GM19467 (cell line): ENCODE measurements around the gene ISYNA1.
"Not testable (repeated sequence)": the region's sequence is repeated elsewhere in the genome, so short reads cannot be mapped to it uniquely, and the experiment has no call there.

ENCODE experiments used
- ATAC-seq: cut with Tn5 transposase; IDR thresholded peaks from one replicate; pipeline ENCODE4 v1.9.1; 2021; ENCODE audit warnings: mild to moderate bottlenecking, moderate library complexity; ENCODE audit not compliant: unreplicated experiment

The ISYNA1 gene

DNA sequence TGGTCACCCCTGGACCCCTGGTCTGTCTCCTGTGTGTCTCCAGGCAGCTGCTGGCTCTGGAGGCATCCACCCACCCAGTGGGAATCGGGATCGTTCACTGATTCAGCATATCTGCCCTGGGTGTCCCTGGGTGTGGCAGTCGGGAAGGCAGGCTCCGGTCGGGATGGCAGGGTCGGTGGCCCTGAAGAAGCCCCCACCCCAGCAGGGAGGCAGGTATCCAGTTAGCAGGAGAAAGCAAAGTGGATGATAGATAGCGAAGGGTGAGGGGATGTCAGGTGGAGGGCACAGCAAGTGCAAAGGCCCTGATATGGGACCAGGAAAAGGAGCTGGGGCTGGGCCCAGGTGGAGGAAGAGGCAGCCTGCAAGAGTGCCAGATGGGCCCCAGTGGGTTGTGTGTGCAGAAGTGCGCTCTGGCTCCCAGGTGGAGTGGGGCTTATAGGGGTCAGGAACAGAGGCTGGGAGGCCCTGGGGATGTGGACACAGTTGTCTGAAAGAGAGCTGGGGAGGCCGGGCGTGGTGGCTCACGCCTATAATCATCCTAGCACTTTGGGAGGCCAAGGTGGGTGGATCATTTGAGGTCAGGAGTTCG is 16.5 kb downstream of the ISYNA1 start:
- no peak for ATAC-seq

DNA sequence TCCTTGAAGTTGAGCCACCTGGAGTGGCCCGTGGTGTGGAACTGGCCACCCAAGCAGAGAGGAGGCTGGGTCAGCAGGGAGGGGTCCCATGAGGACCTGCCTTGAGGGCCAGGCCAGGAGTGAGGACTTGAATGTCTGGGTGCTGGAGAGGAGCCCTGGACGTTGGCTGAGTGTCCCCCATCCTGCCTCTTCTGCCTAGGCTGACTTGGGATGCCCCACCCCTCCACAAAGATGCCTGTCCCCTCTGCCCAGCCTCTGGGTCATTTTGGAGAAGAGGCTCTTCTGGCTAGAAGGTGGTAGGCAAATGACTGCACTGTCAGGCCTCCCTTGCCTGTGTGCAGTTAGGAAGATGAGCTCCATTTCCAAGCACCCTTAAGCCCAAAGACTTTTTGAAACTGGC is 17.0 kb downstream of the ISYNA1 start:
- ATAC-seq = no peak

DNA sequence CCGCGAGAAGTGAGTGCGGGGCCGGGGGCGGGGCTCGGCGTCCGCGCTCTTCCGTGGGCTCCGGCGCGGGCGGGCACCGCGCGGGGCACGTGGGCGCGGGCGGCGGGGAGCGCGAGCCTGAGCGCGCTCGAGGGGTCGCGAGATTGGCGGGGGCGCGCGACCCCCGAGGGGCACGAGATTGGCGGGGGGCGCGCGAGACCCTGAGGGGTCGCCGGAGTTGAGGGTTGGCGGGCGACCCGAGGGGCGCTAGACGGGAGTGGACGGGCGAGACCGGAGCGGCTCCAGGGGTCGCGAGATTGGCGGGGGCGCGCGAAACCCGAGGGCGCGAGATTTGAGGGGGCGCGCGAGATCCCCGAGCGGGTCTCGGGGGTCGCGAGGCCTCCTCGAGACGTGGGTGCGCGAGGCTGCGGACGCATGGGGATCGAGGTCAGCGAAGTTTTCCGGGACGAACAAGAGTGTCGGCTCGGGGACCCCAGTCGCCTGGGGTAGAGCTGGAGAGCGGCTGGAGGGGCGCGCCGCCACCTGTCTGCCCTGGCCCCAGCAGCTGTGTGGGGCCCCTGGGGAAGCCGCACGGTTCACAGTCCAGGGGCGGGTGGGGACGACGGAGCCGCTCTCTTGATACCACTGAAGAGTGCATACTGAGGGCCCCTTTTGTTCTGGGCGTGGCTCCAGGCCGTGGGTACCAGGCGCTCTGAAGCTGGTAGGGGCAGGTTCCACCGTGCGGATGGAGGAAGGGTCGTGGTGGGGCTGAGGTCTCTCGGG is 18.1 kb downstream of the ISYNA1 start:
- ATAC-seq = no peak

DNA sequence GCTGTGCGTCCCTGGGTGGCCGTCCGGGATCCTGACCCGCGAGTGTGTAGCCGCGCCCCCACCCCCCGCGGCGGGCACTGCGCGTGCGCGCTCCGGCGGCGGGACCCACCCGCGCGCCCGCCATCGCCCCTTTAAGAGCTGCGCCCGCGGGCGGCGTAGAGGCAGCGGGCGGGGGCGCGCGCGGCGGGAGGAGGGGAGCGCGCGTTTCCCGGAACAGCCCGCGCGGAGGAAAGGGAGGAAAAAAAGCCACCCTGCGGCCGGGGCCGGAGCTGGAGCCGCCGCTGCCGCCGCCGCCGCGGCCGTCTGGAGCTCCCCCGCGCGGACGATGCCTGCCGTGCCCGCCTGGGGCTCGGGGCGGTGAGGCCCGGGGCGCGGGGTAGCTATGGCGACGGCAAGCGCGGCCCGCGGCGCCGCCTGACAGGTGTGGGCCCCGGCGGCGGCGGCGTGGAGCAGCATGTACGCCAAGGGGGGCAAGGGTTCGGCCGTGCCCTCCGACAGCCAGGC is 18.7 kb downstream of the ISYNA1 start, which contains the start of gene SSBP4:
SSBP4 (plus strand) TSS at position 204 of the 504 bp plus-strand sequence; CDS start at position 455, 251 bp downstream.
- no peak for ATAC-seq

DNA sequence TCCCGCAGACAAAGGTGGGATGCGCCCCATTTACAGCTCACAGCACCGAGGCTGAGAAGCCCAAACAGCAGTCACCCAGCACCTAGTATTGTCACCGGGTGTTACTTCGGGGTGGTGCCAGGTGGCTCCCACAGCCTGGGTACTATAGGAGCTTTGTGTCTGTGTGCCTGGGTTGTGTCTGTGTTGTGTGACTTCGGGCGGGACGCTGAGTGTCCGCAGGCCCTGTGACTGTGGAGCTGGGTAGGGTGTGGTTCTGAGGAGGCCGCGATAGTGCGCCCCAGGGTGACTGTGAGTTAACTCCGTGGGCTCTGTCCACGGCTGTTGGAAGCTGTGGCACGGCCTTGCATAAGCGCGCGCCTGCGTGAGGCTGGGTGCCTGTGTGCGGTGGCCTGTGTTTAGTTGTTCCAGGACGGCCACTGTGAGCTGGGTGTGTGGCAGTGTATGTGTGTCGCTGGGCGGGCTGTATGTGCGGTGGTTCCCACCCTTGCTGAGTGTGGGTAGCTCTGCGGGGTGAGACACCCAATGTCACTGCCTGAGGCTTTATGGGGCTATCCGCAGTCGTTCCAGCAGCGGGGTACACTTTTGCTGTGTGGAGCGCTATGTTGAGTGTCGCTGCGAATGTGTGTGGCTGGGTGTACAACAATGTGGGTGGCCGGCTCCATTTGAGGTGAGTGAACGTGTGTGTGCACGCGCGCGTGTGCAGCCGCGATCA is 19.3 kb downstream of the ISYNA1 start:
- ATAC-seq = no peak

DNA sequence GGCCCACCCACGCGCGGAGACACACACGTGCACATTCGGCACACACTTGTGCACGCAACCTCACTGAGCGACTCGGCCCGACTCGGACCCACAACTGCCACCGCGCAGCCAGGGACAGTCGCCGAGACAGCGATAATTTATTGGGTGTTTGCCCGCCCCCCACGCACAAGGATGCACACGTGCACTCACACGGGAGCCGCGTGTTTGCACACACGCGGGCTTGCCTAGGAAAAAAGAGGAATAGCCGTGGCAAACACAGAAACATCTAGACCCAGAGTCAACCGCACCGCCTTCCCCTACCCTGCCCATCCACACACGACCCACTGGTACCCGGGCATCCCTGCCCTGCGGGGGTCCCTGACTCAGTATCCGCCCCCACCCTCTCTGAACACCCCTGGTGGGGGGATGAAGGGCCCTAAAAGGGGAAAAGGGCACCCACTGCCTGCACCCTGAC is 19.9 kb downstream of the ISYNA1 start:
- no peak for ATAC-seq

DNA sequence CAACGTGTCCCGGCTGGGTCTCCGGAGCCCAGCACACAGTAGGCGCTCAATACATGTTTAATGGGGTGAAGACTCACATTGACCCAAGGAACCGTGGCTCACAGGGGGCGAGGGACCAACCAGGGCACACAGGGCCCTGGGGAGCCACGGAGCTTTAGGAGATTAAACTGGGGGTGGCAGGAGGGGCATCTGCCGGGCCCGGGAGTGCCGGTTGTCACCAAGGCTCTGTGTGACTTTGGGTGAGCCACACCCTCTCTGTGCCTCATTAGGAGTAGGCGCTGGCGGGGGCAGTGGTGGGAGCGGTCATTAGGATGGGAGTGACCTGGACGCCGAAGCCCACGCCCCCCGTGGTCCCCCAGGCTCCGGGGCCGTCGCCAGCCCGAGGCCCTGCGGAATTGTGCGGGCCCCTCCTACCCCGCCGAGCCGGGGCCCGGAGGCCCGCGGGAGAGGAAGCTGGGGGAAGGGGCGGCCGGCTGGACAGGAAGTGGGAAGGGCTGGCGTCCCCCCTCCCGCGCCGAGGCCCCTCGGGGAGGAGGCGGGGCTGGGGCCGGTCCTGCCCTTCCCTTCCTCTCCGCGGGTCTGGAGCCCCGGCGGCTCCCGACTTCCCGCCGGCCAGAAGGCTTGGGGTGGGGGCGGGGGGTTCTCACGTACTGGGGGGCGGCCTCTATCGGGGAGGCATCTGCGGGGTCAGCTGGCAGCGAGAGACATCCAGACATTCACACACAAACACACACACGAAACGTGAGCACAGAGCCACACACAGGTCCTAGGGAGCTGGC is 20.5 kb downstream of the ISYNA1 start:
- ATAC-seq = no peak

DNA sequence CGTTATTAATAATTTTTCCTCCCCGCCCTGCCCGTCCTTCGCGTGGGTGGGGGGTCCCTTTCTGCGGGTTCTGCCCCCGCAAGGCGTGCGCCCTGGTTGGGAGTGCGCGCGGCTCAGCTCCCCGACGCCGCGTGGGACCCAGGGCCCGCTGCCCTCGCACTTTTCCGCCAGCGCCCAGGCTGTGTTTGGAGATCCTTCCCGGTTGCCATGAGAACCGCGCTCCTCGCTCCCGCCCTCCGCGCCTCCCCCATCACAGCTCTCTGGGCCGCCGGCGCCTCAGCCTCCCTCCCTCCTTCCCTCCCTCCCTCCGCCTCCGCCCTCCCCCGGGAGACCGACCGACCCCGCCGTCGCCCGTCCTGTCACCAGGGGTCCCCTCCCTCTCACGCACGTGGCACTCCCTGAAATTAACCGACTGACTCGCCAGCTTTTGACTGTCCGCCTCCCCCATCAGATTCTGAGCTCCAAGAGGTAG is 21.1 kb downstream of the ISYNA1 start:
- ATAC-seq = no peak

DNA sequence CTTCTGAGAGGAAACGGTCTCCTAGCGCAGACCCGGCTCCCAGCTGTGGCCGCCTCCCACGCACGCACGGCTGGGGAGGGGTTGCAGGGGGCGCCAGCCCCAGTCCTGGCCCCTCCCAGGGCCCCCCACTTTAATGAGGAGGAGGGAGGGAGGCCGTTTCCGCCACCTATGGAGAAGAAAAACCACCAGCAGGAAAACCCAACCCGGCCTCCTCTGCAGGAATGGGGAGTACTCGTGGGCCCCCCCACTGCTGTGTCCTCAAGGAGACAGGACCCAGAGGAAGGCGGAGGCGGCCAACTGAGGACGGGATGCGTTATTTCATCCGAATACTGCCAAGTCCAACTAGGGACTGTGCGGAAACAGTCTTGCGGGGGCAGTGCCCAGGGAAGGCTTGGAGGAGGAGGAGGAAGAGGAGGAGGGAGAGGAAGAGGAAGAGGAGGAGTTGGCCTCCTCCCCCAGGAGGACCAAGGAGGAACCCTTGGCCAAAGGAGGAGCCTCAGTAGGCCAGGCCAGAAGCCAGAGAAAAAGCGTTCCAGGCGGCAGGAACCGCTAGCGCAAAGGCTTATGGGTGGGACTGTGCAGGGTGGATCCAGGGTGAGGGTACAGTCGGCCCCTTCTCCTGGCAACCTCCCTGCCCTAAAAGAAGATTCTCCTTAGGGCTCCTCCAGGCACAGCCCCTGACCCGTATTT is 22.6 kb downstream of the ISYNA1 start:
- no peak for ATAC-seq

DNA sequence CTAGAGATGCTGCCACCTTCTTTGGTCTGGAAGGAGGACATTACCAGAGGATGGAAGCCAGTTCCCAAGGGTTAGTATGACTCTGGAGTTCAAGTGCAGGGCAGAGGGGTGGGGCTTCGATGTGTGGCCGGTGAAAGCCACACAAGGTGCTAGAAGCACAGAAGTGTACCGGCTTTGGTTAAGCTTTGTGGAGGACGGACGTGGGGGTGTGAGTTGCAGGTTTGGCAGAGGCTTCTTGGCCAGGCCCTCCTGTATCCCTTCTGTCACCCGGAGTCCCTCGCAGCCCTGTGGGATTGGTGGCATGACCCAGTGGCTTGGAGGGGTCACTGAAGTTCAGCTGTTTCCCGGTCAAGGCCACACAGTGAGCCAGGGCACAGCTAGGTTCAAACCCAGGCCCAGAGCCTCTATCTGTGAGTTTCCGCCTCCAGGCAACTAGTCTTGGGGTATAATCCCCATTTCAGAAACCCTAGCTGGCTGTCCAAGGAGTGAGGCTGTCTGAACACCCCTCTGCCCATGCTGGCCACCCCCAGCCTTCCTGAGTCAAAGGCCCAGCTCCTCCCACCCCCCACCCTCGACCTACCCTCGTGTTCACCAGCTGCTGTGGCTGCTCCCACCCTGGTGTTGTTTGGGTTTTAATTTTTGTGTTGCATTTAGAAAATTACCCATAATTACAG is 23.3 kb downstream of the ISYNA1 start:
- no peak for ATAC-seq

DNA sequence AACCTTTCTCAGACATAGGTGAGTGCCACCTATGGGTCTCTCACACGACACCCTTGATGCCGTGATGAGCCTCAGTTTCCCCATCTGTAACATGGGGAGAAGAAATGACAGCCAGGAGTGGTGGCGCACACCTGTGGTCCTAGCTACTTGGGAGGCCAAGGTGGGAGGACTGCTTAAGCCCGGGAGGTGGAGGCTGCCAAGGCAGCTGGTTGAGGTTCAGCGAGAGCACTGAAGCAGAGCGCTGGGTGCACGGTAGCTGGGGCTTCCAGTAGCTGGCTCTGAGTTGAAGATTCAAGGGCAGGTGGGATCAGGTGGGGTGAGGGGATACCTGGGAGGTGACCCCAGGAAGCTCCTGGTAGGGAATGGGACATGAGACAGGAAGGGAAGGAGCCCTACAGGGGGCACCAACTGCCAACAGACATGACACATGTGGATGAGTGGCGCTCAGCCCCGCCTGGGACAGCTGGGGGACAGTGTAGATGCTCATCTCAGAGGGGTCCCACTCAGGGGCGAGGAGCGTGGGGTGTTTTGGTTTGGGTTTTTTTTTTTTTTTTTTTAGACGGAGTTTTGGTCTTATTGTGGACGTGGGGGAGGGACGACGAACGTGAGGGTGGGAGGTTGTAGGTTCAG is 25.2 kb downstream of the ISYNA1 start:
- no peak for ATAC-seq

DNA sequence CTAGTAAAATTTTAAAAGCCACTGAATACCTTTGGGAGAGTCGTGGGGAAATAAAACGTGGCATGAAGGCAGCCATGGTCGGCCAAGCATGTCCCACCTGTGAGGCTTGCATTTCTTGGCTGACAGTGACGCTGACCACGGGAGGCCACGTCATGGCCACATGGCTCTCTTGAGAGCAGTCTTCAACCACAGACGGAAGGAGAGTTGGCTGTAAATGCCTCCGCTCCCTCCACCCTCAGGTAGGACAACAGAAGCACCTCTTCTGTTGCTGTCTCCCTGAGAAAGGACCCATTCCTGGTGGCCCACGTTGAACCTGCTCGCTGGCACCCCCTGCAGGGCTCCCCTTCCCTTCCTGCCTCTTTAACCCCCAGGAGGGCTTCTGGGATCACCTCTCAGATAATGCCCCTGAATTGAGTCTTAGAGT is 29.9 kb downstream of the ISYNA1 start:
- ATAC-seq = peak; percentile 58

DNA sequence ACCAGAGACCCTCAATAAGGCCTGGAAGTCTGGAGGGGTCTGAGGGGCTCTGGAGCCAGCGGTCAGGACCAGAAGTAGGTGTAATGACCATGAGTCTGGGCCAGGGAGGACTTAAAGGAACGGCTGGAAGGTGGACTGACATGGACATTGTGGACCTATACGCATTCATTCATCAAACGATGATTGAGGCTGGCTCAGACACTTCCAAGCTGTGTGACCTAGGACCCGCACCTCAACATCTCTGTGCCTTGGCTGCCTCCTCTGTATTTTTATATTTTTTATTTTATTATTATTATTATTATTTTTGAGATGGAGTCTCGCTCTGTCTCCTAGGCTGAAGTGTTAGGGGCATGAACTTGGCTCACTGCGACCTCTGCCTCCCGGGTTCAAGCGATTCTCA is 31.2 kb downstream of the ISYNA1 start:
- no peak for ATAC-seq

DNA sequence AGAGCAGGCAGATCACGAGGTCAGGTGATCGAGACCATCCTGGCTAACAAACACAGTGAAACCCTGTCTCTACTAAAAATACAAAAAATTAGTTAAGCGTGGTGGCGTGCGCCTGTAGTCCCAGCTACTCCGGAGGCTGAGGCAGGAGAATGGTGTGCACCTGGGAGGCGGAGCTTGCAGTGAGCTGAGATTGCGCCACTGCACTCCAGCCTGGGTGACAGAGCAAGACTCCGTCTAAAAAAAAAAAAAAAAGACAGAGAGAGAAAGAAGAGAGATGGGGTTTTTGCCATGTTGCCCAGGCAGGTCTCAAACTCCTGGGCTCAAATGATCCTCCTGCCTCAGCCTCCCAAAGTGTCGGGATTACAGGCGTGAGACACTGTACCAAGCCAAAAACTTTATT is 32.2 kb downstream of the ISYNA1 start:
- not testable (repeated sequence) for ATAC-seq

DNA sequence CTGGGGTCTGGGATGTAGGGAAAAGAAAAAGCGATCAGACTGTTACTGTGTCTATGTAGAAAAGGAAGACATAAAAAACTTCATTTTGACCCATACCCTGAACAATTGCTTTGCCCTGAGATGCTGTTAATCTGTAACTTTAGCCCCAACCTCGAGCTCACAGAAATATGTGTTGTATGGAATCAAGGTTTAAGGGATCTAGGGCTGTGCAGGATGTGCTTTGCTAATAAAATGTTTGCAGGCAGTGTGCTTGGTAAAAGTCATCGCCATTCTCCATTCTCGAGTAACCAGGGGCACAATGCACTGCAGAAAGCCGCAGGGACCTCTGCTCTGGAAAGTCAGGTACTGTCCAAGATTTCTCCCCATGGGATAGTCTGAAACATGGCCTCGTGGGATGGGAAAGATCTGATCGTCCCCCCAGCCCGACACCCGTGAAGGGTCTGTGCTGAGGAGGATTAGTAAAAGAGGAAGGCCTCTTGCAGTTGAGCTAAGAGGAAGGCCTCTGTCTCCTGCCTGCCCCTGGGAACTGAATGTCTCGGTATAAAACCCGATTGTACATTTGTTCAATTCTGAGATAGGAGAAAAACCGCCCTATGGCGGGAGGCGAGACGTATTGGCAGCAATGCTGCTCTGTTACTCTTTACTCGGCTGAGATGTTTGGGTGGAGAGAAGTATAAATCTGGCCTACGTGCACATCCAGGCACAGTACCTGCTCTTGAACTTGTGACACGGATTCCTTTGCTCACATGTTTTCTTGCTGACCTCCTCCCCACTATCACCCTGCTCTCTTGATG is 35.3 kb downstream of the ISYNA1 start:
- ATAC-seq = not testable (repeated sequence)

DNA sequence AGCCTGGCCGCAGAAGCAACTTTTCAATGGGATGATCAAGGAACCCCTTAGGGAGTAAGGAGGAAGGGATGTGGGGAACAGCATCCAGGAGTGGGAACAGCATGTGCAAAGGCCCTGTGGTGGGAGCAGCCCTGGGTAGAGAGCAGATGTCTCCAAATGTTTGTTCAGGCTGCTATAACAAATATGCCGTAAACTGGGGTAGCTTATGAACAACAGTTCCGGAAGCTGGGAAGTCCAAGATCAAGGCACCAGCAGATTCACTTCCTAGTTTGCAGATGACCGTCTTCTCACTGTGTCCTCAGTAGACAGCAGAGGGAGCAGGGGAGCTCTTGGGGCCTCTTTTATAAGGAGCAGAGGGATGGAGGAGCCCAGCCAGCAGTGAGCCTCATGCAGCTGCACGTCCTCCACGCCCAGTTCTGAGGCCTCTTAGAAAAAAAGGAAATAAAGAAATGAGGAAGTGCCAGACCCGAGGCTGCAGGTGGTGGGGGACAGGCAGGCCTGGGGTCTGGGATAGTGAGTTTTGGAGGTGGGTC is 36.3 kb downstream of the ISYNA1 start:
- ATAC-seq = no peak

DNA sequence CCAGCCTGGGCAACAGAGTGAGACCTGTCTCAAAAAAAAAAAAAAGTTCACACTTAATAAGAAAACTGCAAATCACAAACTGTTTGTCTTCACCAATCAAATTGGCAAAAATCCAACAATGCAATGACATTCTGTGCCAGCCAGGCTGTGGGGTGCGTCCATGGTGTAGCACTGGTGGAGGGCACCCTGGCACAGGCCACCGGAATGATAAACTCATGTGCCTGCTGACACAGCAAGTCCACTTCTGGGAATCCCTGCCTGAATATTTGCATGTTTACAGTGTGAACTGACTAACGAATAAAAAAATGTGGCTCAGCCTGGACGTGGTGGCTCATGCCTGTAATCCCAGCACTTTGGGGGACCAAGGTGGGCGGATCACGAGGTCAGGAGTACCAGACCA is 38.9 kb downstream of the ISYNA1 start:
- ATAC-seq = no peak
